GM12878 (cell line): ENCODE measurements around the gene NUP50. TPM values are rescaled to one million over a fixed set of nuclear protein-coding genes. Genes with fewer than 3 reads are reported as not detected.

Experiments
- ATF7 ChIP-seq: fragments of 450-650 bp; IDR thresholded peaks from 2 replicates; pipeline ENCODE4 v1.6.1; 2016; ENCODE audit warnings: low read depth, mild to moderate bottlenecking
- BCL11A ChIP-seq: IDR thresholded peaks from 2 replicates; pipeline ENCODE4 v1.6.1; 2011; ENCODE audit warnings: low read depth, low read length
- CBX3 ChIP-seq: fragments of 200-600 bp; sonication (generic); IDR thresholded peaks from 2 replicates; pipeline ENCODE4 v1.6.1; 2016; ENCODE audit warnings: low read depth, borderline replicate concordance
- CREB1 ChIP-seq: IDR thresholded peaks from 2 replicates; pipeline ENCODE4 v1.6.1; 2012; ENCODE audit warnings: low read depth, mild to moderate bottlenecking, inconsistent platforms
- E4F1 ChIP-seq: fragments of 450-650 bp; IDR thresholded peaks from 2 replicates; pipeline ENCODE4 v1.6.1; 2018; ENCODE audit warnings: borderline replicate concordance, mild to moderate bottlenecking; ENCODE audit not compliant: partially characterized antibody
- EP300 ChIP-seq, 2 experiments: fragments of 150-350 bp in 1 of 2; IDR thresholded peaks; 2 replicates each; pipeline ENCODE4 v1.6.1; 2011 to 2012; ENCODE audit warnings: low read depth in 2 of 2, low read length in 2 of 2, borderline replicate concordance in 1 of 2, improper control_type of control experiment in 1 of 2, inconsistent platforms in 1 of 2; ENCODE audit not compliant: control insufficient read depth in 1 of 2
- HSF1 ChIP-seq: fragments of 150-350 bp; IDR thresholded peaks from 2 replicates; pipeline ENCODE4 v1.6.1; 2014; ENCODE audit warnings: mild to moderate bottlenecking, low read depth, low read length
- MEF2B ChIP-seq: fragments of 450-650 bp; IDR thresholded peaks from 2 replicates; pipeline ENCODE4 v1.6.1; 2018; ENCODE audit warnings: mild to moderate bottlenecking, moderate library complexity; ENCODE audit not compliant: partially characterized antibody, poor library complexity, severe bottlenecking
- MTA3 ChIP-seq: IDR thresholded peaks from 2 replicates; pipeline ENCODE4 v1.6.1; 2012; ENCODE audit warnings: low read length, inconsistent platforms, borderline replicate concordance
- NR2C2 ChIP-seq: IDR thresholded peaks from 2 replicates; pipeline ENCODE4 v1.6.1; 2011; ENCODE audit warnings: borderline replicate concordance, low read depth; ENCODE audit not compliant: control insufficient read depth, insufficient read length
- RBBP5 ChIP-seq: fragments of 200-600 bp; sonication (generic); conservative IDR thresholded peaks from 2 replicates; pipeline ENCODE4 v1.6.1; 2016
- SMAD5 ChIP-seq: IDR thresholded peaks from 2 replicates; pipeline ENCODE4 v1.6.1; 2016; ENCODE audit warnings: antibody characterized with exemption, low read depth
- SUPT20H ChIP-seq: IDR thresholded peaks from 2 replicates; pipeline ENCODE4 v1.6.1; 2011; ENCODE audit warnings: low read depth, mild to moderate bottlenecking, low read length, moderate library complexity, borderline replicate concordance; ENCODE audit not compliant: control insufficient read depth
- TAF1 ChIP-seq: IDR thresholded peaks from 2 replicates; pipeline ENCODE4 v1.6.1; 2011; ENCODE audit warnings: mild to moderate bottlenecking, low read depth, low read length, borderline replicate concordance
- TCF3 ChIP-seq: IDR thresholded peaks from 2 replicates; pipeline ENCODE4 v1.6.1; 2012; ENCODE audit warnings: low read depth, mild to moderate bottlenecking, low read length, borderline replicate concordance; ENCODE audit not compliant: insufficient read depth
- ZBTB11 ChIP-seq: fragments of 450-650 bp; formaldehyde crosslinking; IDR thresholded peaks from 2 replicates; pipeline ENCODE4 v1.5.0; 2022; ENCODE audit warnings: mild to moderate bottlenecking, missing genetic modification characterization
- ZNF687 ChIP-seq: fragments of 450-650 bp; IDR thresholded peaks from 2 replicates; pipeline ENCODE4 v1.6.1; 2017; ENCODE audit warnings: mild to moderate bottlenecking, moderate library complexity
- ZSCAN29 ChIP-seq: fragments of 450-650 bp; IDR thresholded peaks from 2 replicates; pipeline ENCODE4 v1.6.1; 2017; ENCODE audit warnings: mild to moderate bottlenecking, moderate library complexity
- polyA plus RNA-seq, 11 experiments: library from polyadenylated mRNA; depleted of rRNA in 4 of 11; unstranded in 6 of 11; stranded (reverse) in 5 of 11; fragments of >200 nt; fragmentation: Nextera tagmentation in 4 of 11; fragmentation: Illumina TruSeq in 1 of 11; extraction: Ambion mirVana in 4 of 11; extraction: Trizol in 1 of 11; gene quantifications; 1 replicate in 1 of 11; 2 replicates in 10 of 11; pipeline versions ENCODE4 v1.2.1 to v1.2.3, GENCODE V29; 2011 to 2016; ENCODE audit warnings: inconsistent platforms in 2 of 11, missing spikeins in 2 of 11, low read depth in 1 of 11
- total RNA-seq, 4 experiments: library from RNA; depleted of rRNA in 3 of 4; stranded (reverse); fragments of >200 nt in 3 of 4; fragmentation: Illumina TruSeq in 1 of 4; extraction: Trizol in 1 of 4; gene quantifications; 2 replicates each; pipeline versions ENCODE4 v1.2.1 to v1.2.3, GENCODE V29; 2013 to 2021

The NUP50 gene
- total and polyA plus RNA-seq, 10 of the 15 experiments (the other 5 are each of a cell fraction or from before 2014, with no cell fraction given) = 36.8 to 125 (median 78.8) TPM

GRCh38 chr22:45235101-45235777, 71.5 kb downstream of the NUP50 start (continued):
- TF ChIP-seq E4F1 (peak; percentile 57), MEF2B (peak; percentile 89), SMAD5 (no peak), ATF7 (peak; percentile 32; the same call in 1 of the 2 replicates), TAF1 (peak; percentile 78), EP300 (IDR thresholded peaks at IDR 0.05; ENCODE audit: borderline replicate concordance in 1 of 2, control insufficient read depth in 1 of 2, low read depth in 2 of 2, low read length in 2 of 2) (peak; percentile 5 to 61; a peak in 2 of 4 replicates), SUPT20H (no peak), HSF1 (no peak), RBBP5 (no peak), MTA3 (peak; percentile 89; the same call in 1 of the 2 replicates), ZNF687 (peak; percentile 92), CBX3 (no peak), TCF3 (peak; percentile 76; the same call in 1 of the 2 replicates), ZSCAN29 (no peak), BCL11A (peak; percentile 79), CREB1 (peak; percentile 52), ZBTB11 (no peak), NR2C2 (no peak)
